HG02642 (cell line): ENCODE results near the gene SLC7A8.

Source experiments
- ATAC-seq: cut with Tn5 transposase; IDR thresholded peaks from one replicate; pipeline ENCODE4 v1.9.1; 2021; ENCODE audit warnings: mild to moderate bottlenecking; ENCODE audit not compliant: unreplicated experiment, poor library complexity

The SLC7A8 gene

GRCh38 chr14:23101986-23102625, 81.4 kb downstream of the SLC7A8 start:
- no peak for ATAC-seq

GRCh38 chr14:23101213-23101970, 82.1 kb downstream of the SLC7A8 start:
- ATAC-seq, result no peak

- ATAC-seq, result no peak
Measured at GRCh38 chr14:23099212-23099861, 84.1 kb downstream of the SLC7A8 start.

- no peak for ATAC-seq
Measured at GRCh38 chr14:23097786-23098185, 85.7 kb downstream of the SLC7A8 start.

GRCh38 chr14:23095196-23096108, 88.0 kb downstream of the SLC7A8 start, which contains the start of gene C14orf119:
Gene C14orf119, plus strand, starts transcription at chr14:23095505. Its CDS starts 2,154 bp downstream, at chr14:23097659.
- ATAC-seq, result peak; percentile 92

- ATAC-seq, result peak; percentile 41
Measured at GRCh38 chr14:23094666-23095195, 88.7 kb downstream of the SLC7A8 start, which contains the start of gene ACIN1. Gene ACIN1, minus strand, starts transcription at chr14:23095136. Its CDS starts 24 bp downstream, at chr14:23095112.

GRCh38 chr14:23093991-23094665, 89.3 kb downstream of the SLC7A8 start:
- no peak for ATAC-seq

- no peak for ATAC-seq
Measured at GRCh38 chr14:23093526-23093925, 89.9 kb downstream of the SLC7A8 start.

- ATAC-seq, result no peak
Measured at GRCh38 chr14:23093104-23093503, 90.4 kb downstream of the SLC7A8 start.

- ATAC-seq, result no peak
Measured at GRCh38 chr14:23091294-23092225, 91.9 kb downstream of the SLC7A8 start.

GRCh38 chr14:23090254-23090636, 93.2 kb downstream of the SLC7A8 start:
- no peak for ATAC-seq

GRCh38 chr14:23089498-23090253, 93.8 kb downstream of the SLC7A8 start:
- no peak for ATAC-seq

- ATAC-seq, result no peak
Measured at GRCh38 chr14:23086565-23086964, 96.9 kb downstream of the SLC7A8 start.

- ATAC-seq, result no peak
Measured at GRCh38 chr14:23085458-23085857, 98.0 kb downstream of the SLC7A8 start.

- no peak for ATAC-seq
Measured at GRCh38 chr14:23080474-23080873, 103.0 kb downstream of the SLC7A8 start.

- no peak for ATAC-seq
Measured at GRCh38 chr14:23079716-23080115, 103.7 kb downstream of the SLC7A8 start.

- ATAC-seq, result no peak
Measured at GRCh38 chr14:23078692-23079116, 104.8 kb downstream of the SLC7A8 start.

- ATAC-seq, result no peak
Measured at GRCh38 chr14:23077962-23078361, 105.5 kb downstream of the SLC7A8 start.
